SK-N-SH (cell line): ENCODE results near the gene OBP2B. TPM values are rescaled to one million over a fixed set of nuclear protein-coding genes. Genes with fewer than 3 reads are reported as not detected.

Source experiments
- CTCF ChIA-PET: fragments of 300-600, 350-600 bp; formaldehyde crosslinking; extraction: SDS; loops from one replicate; lab custom pipeline; 2021; lab: Yijun Ruan, JAX
- POLR2A ChIA-PET: fragments of 350-600 bp; sonication (Branson Sonifier 250); formaldehyde crosslinking; extraction: SDS; loops from one replicate; lab custom pipeline; 2020; ENCODE audit warnings: antibody characterized with exemption, inconsistent platforms; lab: Yijun Ruan, JAX
- DNase-seq: peaks from one replicate; pipeline ENCODE4 v3.0.0; 2012
- H2AFZ ChIP-seq: fragments of 200-600 bp; sonication (generic); 2 replicates; pipeline ENCODE4 v1.8.1; 2016; ENCODE audit warnings: antibody characterized with exemption, mild to moderate bottlenecking, low read depth
- H3F3A ChIP-seq: fragments of 200-600 bp; sonication (generic); replicated peaks from 2 replicates; pipeline ENCODE3; 2016; ENCODE audit warnings: antibody characterized with exemption, mild to moderate bottlenecking; ENCODE audit not compliant: insufficient read depth
- H3K27ac ChIP-seq, 2 experiments: fragments of 200-500 bp in 1 of 2; fragments of 200-600 bp in 1 of 2; sonication (Bioruptor generic) in 1 of 2; sonication (generic), shearing (Covaris generic) in 1 of 2; 2 replicates each; pipeline versions ENCODE4 v1.5.1 to v1.6.1; 2014 to 2016; ENCODE audit warnings: low read depth in 2 of 2, inconsistent platforms in 1 of 2, low read length in 1 of 2, mild to moderate bottlenecking in 1 of 2, mixed read lengths in 1 of 2
- H3K27me3 ChIP-seq: fragments of 200-600 bp; sonication (generic), shearing (Covaris generic); 2 replicates; pipeline ENCODE4 v1.6.1; 2016; ENCODE audit warnings: mixed run types; ENCODE audit not compliant: insufficient read depth
- H3K36me3 ChIP-seq, 2 experiments: fragments of 200-500 bp in 1 of 2; fragments of 200-600 bp in 1 of 2; sonication (Bioruptor generic) in 1 of 2; sonication (generic) in 1 of 2; replicated peaks in 1 of 2; 2 replicates each; pipeline versions ENCODE3 to v1.5.1; 2014 to 2016; ENCODE audit warnings: low read length in 1 of 2, mild to moderate bottlenecking in 1 of 2; ENCODE audit not compliant: insufficient read depth in 2 of 2, control insufficient read depth in 1 of 2
- H3K4me1 ChIP-seq, 2 experiments: fragments of 200-500 bp in 1 of 2; fragments of 200-600 bp in 1 of 2; sonication (Bioruptor generic) in 1 of 2; sonication (generic), shearing (Covaris generic) in 1 of 2; 2 replicates each; pipeline versions ENCODE4 v1.5.1 to v1.6.1; 2014 to 2016; ENCODE audit warnings: low read depth in 1 of 2, low read length in 1 of 2, mixed run types in 1 of 2; ENCODE audit not compliant: insufficient read depth in 2 of 2, control insufficient read depth in 1 of 2
- H3K4me2 ChIP-seq: fragments of 200-600 bp; sonication (generic), shearing (Covaris generic); 2 replicates; pipeline ENCODE4 v1.6.1; 2017; ENCODE audit warnings: mixed run types
- H3K4me3 ChIP-seq, 2 experiments: fragments of 200-500 bp in 1 of 2; fragments of 200-600 bp in 1 of 2; sonication (Bioruptor generic) in 1 of 2; sonication (generic), shearing (Covaris generic) in 1 of 2; 2 replicates each; pipeline versions ENCODE4 v1.5.1 to v1.8.1; 2014 to 2016; ENCODE audit warnings: low read depth in 2 of 2, inconsistent platforms in 1 of 2, low read length in 1 of 2, mild to moderate bottlenecking in 1 of 2, mixed read lengths in 1 of 2, moderate library complexity in 1 of 2
- H3K79me2 ChIP-seq: fragments of 200-600 bp; sonication (generic); 2 replicates; pipeline ENCODE4 v1.8.1; 2017; ENCODE audit warnings: mild to moderate bottlenecking; ENCODE audit not compliant: insufficient read depth
- H3K9ac ChIP-seq: fragments of 200-600 bp; sonication (generic); 2 replicates; pipeline ENCODE4 v1.6.1; 2017; ENCODE audit warnings: mixed run types
- H3K9me2 ChIP-seq: fragments of 200-600 bp; sonication (generic); 2 replicates; pipeline ENCODE4 v1.6.1; 2017; ENCODE audit warnings: mixed run types
- H3K9me3 ChIP-seq: fragments of 200-600 bp; sonication (generic); 2 replicates; pipeline ENCODE4 v1.6.1; 2017; ENCODE audit warnings: mixed run types, mild to moderate bottlenecking, moderate library complexity
- H4K20me1 ChIP-seq: fragments of 200-600 bp; sonication (generic); 2 replicates; pipeline ENCODE4 v1.6.1; 2017; ENCODE audit warnings: mild to moderate bottlenecking, mixed run types; ENCODE audit not compliant: insufficient read depth
- CHD2 ChIP-seq: fragments of 150-350 bp; IDR thresholded peaks from 2 replicates; pipeline ENCODE4 v1.6.1; 2018; ENCODE audit warnings: low read length; ENCODE audit not compliant: partially characterized antibody
- ELF1 ChIP-seq: IDR thresholded peaks from 2 replicates; pipeline ENCODE4 v1.4.0; 2012
- IRF3 ChIP-seq: fragments of 150-350 bp; IDR thresholded peaks from 2 replicates; pipeline ENCODE4 v1.6.1; 2016; ENCODE audit warnings: mild to moderate bottlenecking, low read depth, low read length
- MEF2A ChIP-seq: IDR thresholded peaks from 2 replicates; pipeline ENCODE4 v1.4.0; 2012; ENCODE audit warnings: low read depth, borderline replicate concordance
- MXI1 ChIP-seq: IDR thresholded peaks from 2 replicates; pipeline ENCODE4 v1.6.1; 2012; ENCODE audit warnings: mild to moderate bottlenecking, low read depth, low read length, improper control_type of control experiment
- POLR2AphosphoS5 ChIP-seq: IDR thresholded peaks from 2 replicates; pipeline ENCODE4 v1.6.1; 2012; ENCODE audit warnings: low read depth, low read length
- RXRA ChIP-seq: IDR thresholded peaks from 2 replicates; pipeline ENCODE4 v1.4.0; 2012; ENCODE audit warnings: low read depth, mild to moderate bottlenecking, borderline replicate concordance
- SMC3 ChIP-seq: IDR thresholded peaks from 2 replicates; pipeline ENCODE4 v1.6.1; 2012; ENCODE audit warnings: low read depth, low read length, improper control_type of control experiment
- TEAD4 ChIP-seq: IDR thresholded peaks from 2 replicates; pipeline ENCODE4 v1.4.0; 2012; ENCODE audit warnings: mild to moderate bottlenecking, borderline replicate concordance; ENCODE audit not compliant: insufficient read depth
- USF1 ChIP-seq: IDR thresholded peaks from 2 replicates; pipeline ENCODE4 v1.4.0; 2012; ENCODE audit warnings: low read depth, borderline replicate concordance
- YY1 ChIP-seq: IDR thresholded peaks from 2 replicates; pipeline ENCODE4 v1.4.0; 2012; ENCODE audit warnings: low read depth, mild to moderate bottlenecking
- WGBS: methylation state at CpG from one replicate; pipeline ENCODE4 v1.1.6; 2017; ENCODE audit warnings: low lambda C conversion rate; 5-methylcytosine and 5-hydroxymethylcytosine counted together
- polyA plus RNA-seq, 3 experiments: library from polyadenylated mRNA; depleted of rRNA; stranded (reverse); fragments of >200 nt; gene quantifications; 2 replicates each; pipeline ENCODE4 v1.2.3, GENCODE V29; 2012
- TF ChIP-seq, protein P1 (sequence below): IDR thresholded peaks from 2 replicates; pipeline ENCODE4 v1.4.0; 2012; ENCODE audit warnings: low read depth, borderline replicate concordance

Gene OBP2B
- polyA plus RNA-seq, 1 of the 3 experiments (the other 2 are of a cell fraction): not detected

DNA sequence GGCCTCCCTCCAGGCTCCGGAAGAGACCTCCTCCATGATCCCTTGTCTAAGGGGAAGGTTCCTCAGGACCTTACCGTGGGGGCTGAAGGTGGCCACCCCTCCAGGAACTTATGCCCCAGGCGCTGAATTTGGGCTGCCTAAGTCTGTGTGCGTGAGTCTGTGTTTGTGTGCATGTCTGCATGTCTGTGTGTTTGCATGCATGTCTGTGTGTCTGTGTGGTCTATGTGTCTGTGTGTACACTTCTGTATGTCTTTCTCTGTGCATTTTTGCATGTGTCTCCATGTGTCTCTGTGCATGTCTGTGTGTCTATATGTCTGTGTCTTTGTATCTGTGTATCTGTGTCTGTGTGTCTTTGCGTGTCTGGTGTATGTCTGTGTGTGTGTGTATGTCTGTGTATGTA lies 45.4 kb upstream of the OBP2B start:
- no peaks in the 10 kb centered on the region for H3K79me2 ChIP-seq
- no peaks in the 10 kb centered on the region for H3F3A ChIP-seq
- no peaks in the 10 kb centered on the region for H4K20me1 ChIP-seq
- H2AFZ ChIP-seq: no peak overlapping the region
- H3K27me3 ChIP-seq: peaks cover 9% of the 10 kb centered on the region; the same call in 1 of the 2 replicates
- no peaks in the 10 kb centered on the region for H3K36me3 ChIP-seq
- no peak overlapping the region for H3K4me3 ChIP-seq
- H3K9me3 ChIP-seq: no peaks in the 10 kb centered on the region
- WGBS: 79% methylated on average over 2 of the region's 5 CpGs
- H3K4me2 ChIP-seq: no peak overlapping the region
- CTCF ChIA-PET: no interaction called here
- H3K27ac ChIP-seq: no peak overlapping the region
- TF ChIP-seq USF1 (no peak), MEF2A (no peak), MXI1 (no peak), POLR2AphosphoS5 (no peak), SMC3 (no peak), CHD2 (no peak)
- TF ChIP-seq, protein P1, sequence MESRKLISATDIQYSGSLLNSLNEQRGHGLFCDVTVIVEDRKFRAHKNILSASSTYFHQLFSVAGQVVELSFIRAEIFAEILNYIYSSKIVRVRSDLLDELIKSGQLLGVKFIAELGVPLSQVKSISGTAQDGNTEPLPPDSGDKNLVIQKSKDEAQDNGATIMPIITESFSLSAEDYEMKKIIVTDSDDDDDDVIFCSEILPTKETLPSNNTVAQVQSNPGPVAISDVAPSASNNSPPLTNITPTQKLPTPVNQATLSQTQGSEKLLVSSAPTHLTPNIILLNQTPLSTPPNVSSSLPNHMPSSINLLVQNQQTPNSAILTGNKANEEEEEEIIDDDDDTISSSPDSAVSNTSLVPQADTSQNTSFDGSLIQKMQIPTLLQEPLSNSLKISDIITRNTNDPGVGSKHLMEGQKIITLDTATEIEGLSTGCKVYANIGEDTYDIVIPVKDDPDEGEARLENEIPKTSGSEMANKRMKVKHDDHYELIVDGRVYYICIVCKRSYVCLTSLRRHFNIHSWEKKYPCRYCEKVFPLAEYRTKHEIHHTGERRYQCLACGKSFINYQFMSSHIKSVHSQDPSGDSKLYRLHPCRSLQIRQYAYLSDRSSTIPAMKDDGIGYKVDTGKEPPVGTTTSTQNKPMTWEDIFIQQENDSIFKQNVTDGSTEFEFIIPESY: no peak
- POLR2A ChIA-PET: no interaction called here
- no peak for DNase-seq
- H3K9me2 ChIP-seq: no peaks in the 10 kb centered on the region
- H3K4me1 ChIP-seq: no peaks in the 10 kb centered on the region; a peak in 1 of 4 replicates
- no peak overlapping the region for H3K9ac ChIP-seq

- H3K27ac ChIP-seq: no peak overlapping the region
- H3F3A ChIP-seq: no peaks in the 10 kb centered on the region
- H2AFZ ChIP-seq: no peak overlapping the region
- TF ChIP-seq ELF1: no peak
- no peak for TF ChIP-seq RXRA
- no peak for TF ChIP-seq YY1
- no peak for TF ChIP-seq IRF3
- TF ChIP-seq SMC3: no peak
- TF ChIP-seq TEAD4: no peak
- H3K79me2 ChIP-seq: no peaks in the 10 kb centered on the region
- ChIA-PET CTCF (interaction anchor here (0.7 kb wide), 1 partner anchor 44 kb away, joined by 3 read pairs; no protein-coding TSS in a partner anchor), POLR2A (no interaction called here)
- no peak for DNase-seq
- 12% methylated on average over 1 of the region's 1 CpG for WGBS
- H4K20me1 ChIP-seq: no peaks in the 10 kb centered on the region
- peaks cover 21% of the 10 kb centered on the region; the same call in 1 of the 2 replicates for H3K27me3 ChIP-seq
- H3K9me2 ChIP-seq: no peaks in the 10 kb centered on the region
- no peak overlapping the region for H3K4me3 ChIP-seq
- no peak overlapping the region for H3K4me2 ChIP-seq
- H3K4me1 ChIP-seq: no peaks in the 10 kb centered on the region; a peak in 1 of 4 replicates
- no peaks in the 10 kb centered on the region for H3K36me3 ChIP-seq
- H3K9me3 ChIP-seq: no peaks in the 10 kb centered on the region
- H3K9ac ChIP-seq: no peak overlapping the region
Measured at GRCh38 chr9:133253268-133253667, 44.2 kb upstream of the OBP2B start.
